ENCODE measurements around the gene NYAP2.

DNA sequence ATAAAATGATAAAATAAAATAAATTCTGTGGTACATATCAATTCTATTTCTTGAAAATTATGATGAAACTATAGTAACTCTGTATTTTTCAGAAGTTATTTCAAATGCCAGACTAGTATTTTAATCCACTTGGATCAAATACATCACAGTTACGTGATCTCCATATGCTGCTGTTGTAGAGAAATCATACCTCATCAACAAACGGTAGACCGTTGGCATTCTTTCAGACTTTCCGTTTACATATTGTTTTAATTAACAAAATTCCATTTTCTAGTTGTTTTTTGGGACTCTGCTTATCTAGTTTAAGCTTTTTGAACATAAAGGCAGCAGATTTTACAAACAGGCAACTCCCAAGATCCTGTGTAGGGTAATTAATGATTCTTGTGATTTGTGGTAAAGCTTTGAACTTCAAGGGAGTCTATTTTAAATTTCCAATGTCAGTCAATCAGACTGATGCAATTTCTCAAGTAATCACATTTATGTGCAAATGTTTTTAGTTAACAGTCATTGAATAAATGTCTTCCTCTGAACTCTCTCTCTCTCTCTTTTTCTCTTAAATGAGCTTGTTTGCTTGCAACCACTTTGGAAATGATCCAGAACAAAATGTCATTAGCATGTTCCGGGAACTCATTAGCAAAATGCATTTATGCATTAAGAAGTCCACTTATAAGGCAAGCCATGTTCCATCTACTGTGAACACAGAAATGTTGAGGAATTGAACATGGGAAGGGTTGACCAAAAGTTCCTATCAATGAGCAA is 31.8 kb downstream of the NYAP2 start:
- no peak for TF ChIP-seq CTCF (IDR thresholded peaks at IDR 0.05)
- TF ChIP-seq POLR2A (IDR thresholded peaks at IDR 0.05), result no peak

All from Peyer's patch (tissue), 4 donors.